ENCODE data around the gene GLRX.

Gene GLRX

GRCh38 chr5:95780597-95780996, 41.9 kb downstream of the GLRX start:
- DNase-seq (ENCODE audit: low spot score) = no peak

GRCh38 chr5:95779611-95780010, 42.9 kb downstream of the GLRX start:
- DNase-seq (ENCODE audit: low spot score) = no peak

DNA sequence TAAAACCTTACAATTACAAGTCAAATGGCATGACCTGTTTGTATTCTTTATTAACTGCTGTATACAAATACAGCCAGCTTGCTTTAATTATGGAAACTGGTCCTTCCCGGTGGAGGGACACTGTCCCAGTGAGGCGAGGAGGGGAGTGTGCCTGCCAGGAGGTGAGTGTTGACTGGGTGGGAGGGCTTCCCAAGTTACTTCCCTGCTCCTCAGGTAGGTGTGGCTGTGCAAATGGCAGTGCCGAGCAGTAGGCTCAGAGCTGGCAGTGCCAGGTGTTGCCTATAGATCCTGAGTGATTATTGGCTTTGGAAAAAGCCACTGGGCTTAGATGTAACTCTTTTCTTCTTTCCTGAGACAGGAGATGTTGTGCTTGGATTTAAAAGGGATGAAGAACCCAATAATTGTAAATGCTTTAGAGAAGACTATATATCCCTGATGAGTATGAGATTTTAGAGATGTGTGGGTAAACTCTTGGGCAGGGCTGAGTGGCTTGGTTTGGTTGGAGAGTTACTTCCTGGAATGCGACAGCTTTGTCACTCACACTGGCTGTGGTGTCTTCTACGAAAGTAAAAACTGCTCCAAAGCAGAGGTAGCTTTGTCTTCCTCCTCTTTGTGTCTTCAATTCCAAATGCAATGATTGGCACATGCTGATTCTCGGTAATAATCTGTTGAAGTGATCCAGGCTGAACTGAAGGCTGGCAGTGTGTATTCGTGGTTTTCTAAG, 43.7 kb downstream of the GLRX start:
- no peak for DNase-seq (ENCODE audit: low spot score)

- DNase-seq (ENCODE audit: low spot score) = no peak
Measured at GRCh38 chr5:95777441-95777840, 45.1 kb downstream of the GLRX start.

- DNase-seq (ENCODE audit: low spot score) = peak; percentile 68
Measured at GRCh38 chr5:95773335-95774059, 49.0 kb downstream of the GLRX start.

DNA sequence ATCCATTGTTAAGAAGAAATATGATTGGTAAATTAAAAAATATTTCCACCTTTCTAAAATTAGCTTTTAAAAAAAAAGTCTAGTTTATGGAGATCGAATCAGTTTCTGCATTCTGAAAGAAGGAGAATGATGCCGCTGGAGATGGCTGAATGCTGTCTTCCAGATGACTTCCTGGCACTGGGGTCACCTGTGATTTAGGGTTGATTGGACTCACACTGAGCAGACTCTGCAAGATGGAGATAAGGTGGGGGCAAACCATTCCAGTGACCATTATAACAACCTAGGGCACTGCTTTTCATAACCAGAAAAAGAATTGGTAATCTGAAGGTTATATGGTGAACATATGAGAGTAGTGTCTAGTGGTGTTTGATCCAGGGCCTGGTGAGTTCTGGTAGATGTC, 50.6 kb downstream of the GLRX start:
- DNase-seq (ENCODE audit: low spot score) = no peak

DNA sequence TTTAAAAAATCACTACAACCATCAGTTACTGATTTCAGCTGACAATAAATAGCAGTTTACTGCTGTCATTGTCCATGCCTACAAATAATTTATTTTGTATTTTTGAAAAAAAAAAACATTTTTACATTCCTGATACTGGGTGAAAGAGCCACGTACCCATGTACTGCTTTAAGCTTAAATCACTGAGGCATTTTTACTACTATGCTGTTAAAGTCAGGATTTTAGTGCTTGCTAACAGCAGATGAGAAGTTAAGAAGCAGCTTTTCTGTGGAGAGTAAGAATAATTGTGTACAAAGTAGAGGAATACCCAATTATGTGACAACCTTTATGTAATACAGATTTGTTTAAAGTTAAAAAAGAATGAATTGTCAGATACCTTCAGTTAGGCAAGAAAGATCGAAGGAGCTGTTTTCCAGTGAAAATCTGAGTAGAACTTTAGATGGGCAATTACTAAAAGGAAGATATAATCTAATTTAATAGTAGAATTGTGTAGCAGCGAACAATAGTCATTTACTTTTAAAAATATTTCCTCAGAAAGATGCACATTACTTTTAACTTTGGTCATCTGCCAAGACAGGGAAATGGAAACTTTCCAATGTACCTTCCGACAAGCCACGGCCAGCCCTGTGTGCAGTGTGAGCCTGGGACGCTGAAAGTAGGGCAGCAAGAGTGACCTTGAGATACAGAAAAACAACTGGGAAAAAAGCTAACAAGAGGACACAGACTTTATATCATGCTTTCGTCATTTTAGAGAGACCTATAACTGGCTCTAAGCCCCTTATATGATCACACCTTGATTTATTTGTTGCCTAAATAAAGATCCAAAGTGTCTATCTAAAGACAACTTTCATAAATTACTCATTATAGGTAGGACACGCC, 51.5 kb downstream of the GLRX start:
- no peak for DNase-seq (ENCODE audit: low spot score)

- no peak for DNase-seq (ENCODE audit: low spot score)
Measured at GRCh38 chr5:95768731-95769130, 53.8 kb downstream of the GLRX start.

GRCh38 chr5:95763941-95764340, 58.6 kb downstream of the GLRX start:
- no peak for DNase-seq (ENCODE audit: low spot score)
